ENCODE results near the gene TCEAL3. TPM values are rescaled to one million over a fixed set of nuclear protein-coding genes. Genes with fewer than 3 reads are reported as not detected.

Gene TCEAL3
- total RNA-seq, 4 donors from 2014 or later, result 3.4 to 16.7 (median 12.4) TPM

- no peak for DNase-seq
- H3K4me1 ChIP-seq, result no peaks in the 10 kb centered on the region
- intact Hi-C loops (cut with DNase I; ENCODE audit: low total_unique reads) (no loop called here), in situ Hi-C loops (cut with MboI; ENCODE audit: low pct_ligation_motif_present in 1 of 4, low pct_unique_long_range_greater_than_20kb in 1 of 4, low sequenced_read_pairs in 3 of 4) (no loop called here)
- no peak overlapping the region for H3K4me3 ChIP-seq
- TF ChIP-seq POLR2A (IDR thresholded peaks at IDR 0.05), result no peak
- no peak for TF ChIP-seq CTCF (IDR thresholded peaks at IDR 0.05)
- no peak for TF ChIP-seq POLR2AphosphoS5 (IDR thresholded peaks at IDR 0.05)
- TF ChIP-seq EP300 (IDR thresholded peaks at IDR 0.05; ENCODE audit: low read depth), result no peak
- H3K27ac ChIP-seq, result no peak overlapping the region
- WGBS, 2 donors (ENCODE audit: low coverage in 1 of 2), result 31% methylated on average over 1 of the region's 1 CpG; no CpG with 5 or more reads in 1 of the 2 donors
- H3K36me3 ChIP-seq, result no peaks in the 10 kb centered on the region
- no peaks in the 10 kb centered on the region for H3K9me3 ChIP-seq
- no peaks in the 10 kb centered on the region for H3K27me3 ChIP-seq
Observed at GRCh38 chrX:103616676-103617186, 9.0 kb downstream of the TCEAL3 start.

GRCh38 chrX:103624111-103624510 lies 16.3 kb downstream of the TCEAL3 start:
- H3K9me3 ChIP-seq, result no peaks in the 10 kb centered on the region
- TF ChIP-seq CTCF (IDR thresholded peaks at IDR 0.05) (no peak), POLR2AphosphoS5 (IDR thresholded peaks at IDR 0.05) (no peak), EP300 (IDR thresholded peaks at IDR 0.05; ENCODE audit: low read depth) (no peak), POLR2A (IDR thresholded peaks at IDR 0.05) (no peak)
- in situ Hi-C loops (cut with MboI; ENCODE audit: low pct_ligation_motif_present in 1 of 4, low pct_unique_long_range_greater_than_20kb in 1 of 4, low sequenced_read_pairs in 3 of 4) (no loop called here), intact Hi-C loops (cut with DNase I; ENCODE audit: low total_unique reads) (no loop called here)
- H3K36me3 ChIP-seq, result no peaks in the 10 kb centered on the region
- 66% methylated on average over 4 of the region's 4 CpGs; no CpG with 5 or more reads in 1 of the 2 donors for WGBS, 2 donors (ENCODE audit: low coverage in 1 of 2)
- H3K27ac ChIP-seq, result peak overlapping the region; percentile 50 to 70 (median 57)
- no peak overlapping the region for H3K4me3 ChIP-seq
- H3K27me3 ChIP-seq, result no peaks in the 10 kb centered on the region
- DNase-seq, result no peak
- H3K4me1 ChIP-seq, result peaks cover 0 to 10% (median 3%) of the 10 kb centered on the region in 4 donors

GRCh38 chrX:103626855-103627254 lies 19.1 kb downstream of the TCEAL3 start:
- H3K27me3 ChIP-seq, result no peaks in the 10 kb centered on the region
- H3K27ac ChIP-seq, result peak overlapping the region in 2 of 4 donors; percentile 92 to 96
- intact Hi-C loops (cut with DNase I; ENCODE audit: low total_unique reads) (no loop called here), in situ Hi-C loops (cut with MboI; ENCODE audit: low pct_ligation_motif_present in 1 of 4, low pct_unique_long_range_greater_than_20kb in 1 of 4, low sequenced_read_pairs in 3 of 4) (no loop called here)
- DNase-seq, result no peak
- H3K36me3 ChIP-seq, result no peaks in the 10 kb centered on the region
- no peak overlapping the region for H3K4me3 ChIP-seq
- H3K9me3 ChIP-seq, result no peaks in the 10 kb centered on the region
- TF ChIP-seq POLR2A (IDR thresholded peaks at IDR 0.05) (no peak), POLR2AphosphoS5 (IDR thresholded peaks at IDR 0.05) (no peak), CTCF (IDR thresholded peaks at IDR 0.05) (no peak), EP300 (IDR thresholded peaks at IDR 0.05; ENCODE audit: low read depth) (no peak)
- peaks cover 0 to 10% (median 3%) of the 10 kb centered on the region in 4 donors for H3K4me1 ChIP-seq

GRCh38 chrX:103628386-103629317 lies 20.9 kb downstream of the TCEAL3 start, which contains the start of gene TCEAL1:
Gene TCEAL1, plus strand, starts transcription at chrX:103628975. Its CDS starts 942 bp downstream, at chrX:103629917.
- Histone ChIP-seq H3K36me3 (no peaks in the 10 kb centered on the region), H3K27ac (peak within 1 kb of the TSS; percentile 87 to 96 (median 94)), H3K4me1 (peaks cover 0 to 10% (median 3%) of the 10 kb centered on the region in 4 donors), H3K9me3 (no peaks in the 10 kb centered on the region), H3K4me3 (peak within 1 kb of the TSS; percentile 52 to 75 (median 62)), H3K27me3 (no peaks in the 10 kb centered on the region)
- TF ChIP-seq POLR2AphosphoS5 (IDR thresholded peaks at IDR 0.05), result peak in 2 of 3 donors; percentile 30 to 48
- TF ChIP-seq CTCF (IDR thresholded peaks at IDR 0.05), result peak in 2 of 5 experiments; percentile 16 to 25
- no peak for TF ChIP-seq EP300 (IDR thresholded peaks at IDR 0.05; ENCODE audit: low read depth)
- in situ Hi-C loops (cut with MboI; ENCODE audit: low pct_ligation_motif_present in 1 of 4, low pct_unique_long_range_greater_than_20kb in 1 of 4, low sequenced_read_pairs in 3 of 4), result no loop called here
- intact Hi-C loops (cut with DNase I; ENCODE audit: low total_unique reads), result no loop called here
- DNase-seq, result peak; percentile 74
- 7 to 33% methylated on average over 3 to 32 of the region's 32 CpGs for WGBS, 2 donors (ENCODE audit: low coverage in 1 of 2)
